HG03066 (cell line): ENCODE measurements around the gene PLPP1.

ENCODE experiments used
- ATAC-seq: cut with Tn5 transposase; IDR thresholded peaks from one replicate; pipeline ENCODE4 v1.9.1; 2021; ENCODE audit warnings: low read depth; ENCODE audit not compliant: unreplicated experiment

Gene PLPP1

GRCh38 chr5:55415071-55415470, 119.7 kb downstream of the PLPP1 start:
- ATAC-seq: no peak

DNA sequence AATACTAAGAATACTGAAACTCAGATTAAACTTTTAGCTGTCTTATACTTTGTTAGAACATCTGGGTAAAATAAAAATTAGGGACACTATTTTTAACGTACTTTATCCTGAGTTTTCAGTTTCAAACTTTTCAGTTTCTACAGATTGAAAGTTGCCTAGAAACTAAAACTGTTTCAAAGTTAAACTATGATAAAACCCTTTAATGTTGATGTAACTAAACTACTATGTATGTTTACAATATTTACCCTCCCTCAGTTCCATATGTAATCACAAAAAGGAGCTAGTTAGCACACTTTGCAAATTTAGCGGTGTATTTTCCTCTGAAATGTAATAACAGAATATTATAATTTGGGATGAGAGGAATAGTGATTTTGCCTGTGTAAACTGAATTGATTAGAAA, 121.1 kb downstream of the PLPP1 start:
- ATAC-seq: no peak

- no peak for ATAC-seq
These were observed 122.9 kb downstream of the PLPP1 start for GRCh38 chr5:55411876-55412275.

GRCh38 chr5:55410845-55411244, 123.9 kb downstream of the PLPP1 start:
- no peak for ATAC-seq

DNA sequence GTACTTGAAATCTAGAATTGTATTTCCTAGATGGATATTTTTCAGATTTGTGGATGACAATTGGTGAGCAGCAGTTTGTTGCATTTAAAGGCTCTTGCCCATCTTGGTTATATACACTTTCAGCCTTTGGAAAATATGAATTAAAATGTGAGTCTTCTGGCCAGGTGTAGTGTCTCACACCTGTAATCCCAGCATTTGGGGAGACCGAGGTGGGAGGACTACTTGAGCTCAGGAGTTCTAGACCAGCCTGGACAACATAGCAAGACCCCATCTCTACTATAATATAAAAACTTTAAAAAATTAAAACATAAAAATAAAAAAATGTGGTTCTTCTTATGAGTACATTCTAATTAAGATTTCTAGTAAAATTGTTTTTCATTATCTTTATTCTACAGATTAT, 125.0 kb downstream of the PLPP1 start:
- ATAC-seq: no peak

- ATAC-seq: no peak
These were observed 126.8 kb downstream of the PLPP1 start for GRCh38 chr5:55407984-55408383.

DNA sequence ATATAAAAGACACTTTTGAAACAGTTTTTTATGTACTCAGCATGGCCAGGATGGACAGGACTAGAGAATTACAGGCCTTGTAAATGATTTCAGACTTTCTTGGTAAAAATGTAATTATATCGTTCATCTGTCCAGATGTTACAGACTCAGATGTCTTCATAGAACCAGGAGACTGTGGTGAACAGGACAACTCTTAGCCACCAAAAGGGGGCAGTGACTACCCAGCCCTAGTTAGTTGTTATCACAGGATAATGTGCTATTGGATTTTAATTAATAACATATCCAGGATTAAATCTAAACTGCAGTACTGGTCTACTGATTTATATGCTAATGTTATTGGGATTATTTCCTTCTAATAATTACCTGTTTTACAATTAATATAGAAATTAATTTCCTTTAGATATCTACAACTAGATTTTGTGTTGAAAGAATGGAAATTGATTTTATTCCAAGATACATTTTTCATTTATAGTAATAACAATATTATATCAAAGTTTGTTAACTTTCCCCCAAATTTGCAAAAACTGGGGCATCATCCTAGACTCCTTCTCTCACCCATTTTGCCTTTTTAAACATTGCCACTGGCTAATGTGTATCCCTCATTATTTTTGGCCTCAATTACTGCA, 127.6 kb downstream of the PLPP1 start:
- no peak for ATAC-seq

- no peak for ATAC-seq
These were observed 128.5 kb downstream of the PLPP1 start for GRCh38 chr5:55406292-55406691.

DNA sequence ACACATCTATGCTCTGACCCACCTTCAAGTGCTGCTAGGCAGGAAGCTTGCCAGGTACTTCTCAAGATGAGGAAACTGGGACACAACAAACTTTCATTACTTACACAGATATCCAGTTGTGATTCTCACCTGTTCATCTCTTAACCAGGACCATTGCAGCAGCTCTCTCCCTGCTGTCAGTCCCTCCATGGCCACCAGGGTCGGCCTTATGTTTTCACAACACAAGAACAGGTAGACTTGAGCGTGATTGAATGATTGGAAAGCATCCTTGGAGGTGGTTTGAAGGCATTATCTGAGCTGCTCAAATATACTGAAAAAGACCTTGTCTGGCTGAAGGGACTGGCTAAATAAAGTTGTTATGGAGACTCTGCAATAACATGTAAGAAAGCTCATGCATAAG, 132.6 kb downstream of the PLPP1 start:
- ATAC-seq: no peak

DNA sequence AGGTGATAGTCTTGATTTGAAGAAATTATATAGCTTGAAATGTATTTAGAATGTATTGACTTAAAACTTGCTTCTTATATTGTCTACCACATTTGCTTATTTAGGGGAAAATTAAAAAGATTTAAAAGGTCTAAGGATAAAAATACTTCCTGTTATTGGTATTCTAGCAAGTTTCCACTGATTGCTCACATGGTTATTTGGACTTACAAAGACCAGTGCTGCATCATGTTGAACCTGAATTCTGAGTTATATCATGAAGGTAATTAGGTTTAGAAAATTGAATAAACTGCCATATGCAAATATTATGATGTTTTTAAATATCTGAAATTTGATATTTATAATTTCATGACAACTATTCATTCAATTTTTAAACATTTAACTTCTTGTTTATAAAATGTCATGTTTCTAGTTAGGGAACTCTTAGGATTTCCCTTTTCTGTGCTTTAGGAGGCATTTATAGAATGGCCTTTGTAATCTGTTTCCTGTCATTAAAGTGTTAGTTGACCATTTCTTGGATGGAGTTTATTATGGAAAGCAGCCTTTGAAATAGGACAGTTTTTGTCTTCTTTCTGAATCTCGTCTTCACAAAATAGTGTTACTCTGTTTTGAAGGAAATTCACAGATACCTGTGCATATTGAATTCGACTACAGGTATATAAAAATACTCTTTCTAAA, 141.1 kb downstream of the PLPP1 start:
- ATAC-seq: no peak

- ATAC-seq: no peak
These were observed 142.1 kb downstream of the PLPP1 start for GRCh38 chr5:55392669-55393068.

DNA sequence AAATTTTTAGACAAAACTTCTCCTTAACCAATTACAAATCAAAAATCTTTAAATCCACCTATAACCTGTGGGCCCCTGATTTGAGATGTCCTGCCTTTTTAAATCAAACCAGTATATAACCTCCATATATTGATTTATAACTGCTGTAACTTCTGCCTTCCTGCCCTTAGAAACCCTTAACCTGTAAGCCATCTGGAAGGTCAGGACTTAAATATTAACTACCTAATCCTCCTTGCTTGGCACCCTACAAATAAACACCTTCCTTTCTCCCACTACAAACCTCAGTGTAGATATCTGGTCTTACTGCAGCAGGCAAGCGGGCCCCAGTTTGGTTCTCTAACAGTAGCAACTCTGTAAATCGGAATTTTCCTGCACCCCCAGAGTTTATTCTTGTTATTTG, 143.1 kb downstream of the PLPP1 start:
- ATAC-seq: no peak

DNA sequence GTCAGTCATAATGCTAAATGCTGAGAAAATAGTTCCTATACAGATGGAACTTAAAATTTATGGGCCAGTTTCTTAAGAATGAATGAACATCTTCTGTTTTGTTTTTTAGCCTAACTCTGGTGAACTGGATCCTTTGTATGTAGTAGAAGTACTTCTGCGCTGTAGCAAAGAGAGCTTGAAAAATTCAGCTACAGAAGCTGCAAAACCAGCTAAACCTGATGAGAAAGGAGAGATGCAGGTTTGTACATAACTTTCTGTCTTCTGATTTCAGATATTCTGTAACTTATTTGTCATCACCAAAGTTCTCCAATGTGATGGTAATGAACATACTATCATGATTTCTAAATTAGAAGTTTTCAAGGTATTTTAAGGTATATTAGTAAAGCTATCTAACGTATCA, 146.9 kb downstream of the PLPP1 start:
- ATAC-seq: no peak

GRCh38 chr5:55386356-55386755, 148.4 kb downstream of the PLPP1 start:
- ATAC-seq: no peak

GRCh38 chr5:55385846-55386245, 148.9 kb downstream of the PLPP1 start:
- no peak for ATAC-seq

DNA sequence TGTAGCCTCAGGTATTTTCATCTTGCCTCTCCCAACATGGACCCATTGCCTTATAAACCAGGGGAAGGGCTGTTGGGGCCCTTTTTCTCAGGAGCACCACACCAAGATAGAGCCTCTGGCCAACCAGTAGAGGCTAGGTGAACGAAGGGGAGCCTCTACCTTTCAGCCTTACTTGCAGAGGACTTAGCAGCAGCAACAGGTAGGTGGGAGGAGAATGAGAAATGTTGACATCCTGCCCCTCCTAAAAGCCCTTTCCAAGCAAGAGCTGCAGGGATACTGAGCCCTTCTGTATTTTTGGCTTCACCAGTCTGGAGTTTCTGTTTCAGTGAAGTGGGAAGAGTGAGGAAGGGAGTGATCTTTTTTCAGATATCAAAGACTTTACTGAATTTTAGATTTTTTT, 149.5 kb downstream of the PLPP1 start:
- ATAC-seq: no peak

DNA sequence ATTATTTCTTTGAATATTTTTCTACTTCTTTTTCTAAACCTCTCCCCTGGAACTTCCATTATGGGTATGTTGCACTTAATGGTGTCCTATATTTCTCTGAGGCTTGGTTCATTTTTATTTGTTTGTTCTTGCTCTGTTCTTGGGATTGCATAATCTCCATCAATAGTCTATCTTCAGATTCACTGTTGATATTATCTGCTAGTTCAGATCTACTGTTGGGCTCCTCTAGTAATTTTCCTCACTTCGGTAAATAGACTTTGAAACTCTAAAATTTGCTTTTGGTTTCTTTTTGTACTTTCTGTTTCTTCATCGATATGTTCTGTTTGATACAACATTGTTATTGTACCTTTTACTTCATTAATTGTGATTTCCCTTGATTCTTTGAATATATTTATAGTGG, 150.7 kb downstream of the PLPP1 start:
- no peak for ATAC-seq

GRCh38 chr5:55383254-55383653, 151.5 kb downstream of the PLPP1 start:
- ATAC-seq: no peak

DNA sequence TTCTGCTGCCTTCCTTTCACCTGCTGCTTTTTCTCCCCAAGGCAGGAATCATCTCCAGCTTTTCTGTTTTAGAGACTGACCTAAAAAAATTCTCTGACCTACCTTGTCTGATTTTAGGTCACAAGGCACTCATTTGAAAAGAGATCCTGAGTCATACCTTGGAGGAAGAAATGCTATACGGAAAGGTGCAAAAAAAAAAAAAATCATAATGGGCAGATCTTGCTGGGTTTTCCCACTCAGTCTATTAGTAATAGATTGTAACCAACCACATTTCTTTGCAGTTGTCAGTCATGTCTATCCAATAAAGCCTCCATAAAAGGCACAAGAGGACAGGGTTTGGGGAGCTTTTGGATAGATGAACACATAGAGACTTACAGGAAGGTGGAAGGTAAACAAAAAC, 157.0 kb downstream of the PLPP1 start:
- ATAC-seq: no peak
